DND-41 (cell line): ENCODE results near the gene STX17.

Experiments used
- ATAC-seq: fragments of 200-7000 bp; cut with Tn5 transposase; 3 replicates; pipeline ENCODE4 v1.9.1; 2021; ENCODE audit warnings: low read depth; ENCODE audit not compliant: insufficient read depth
- DNase-seq: peaks from one replicate; pipeline ENCODE4 v3.0.0-alpha.2; 2020
- H2AFZ ChIP-seq: 2 replicates; pipeline ENCODE4 v1.6.0; 2012; ENCODE audit warnings: low read depth, low read length
- H3K27ac ChIP-seq: 2 replicates; pipeline ENCODE4 v1.5.1; 2012; ENCODE audit warnings: low read length, inconsistent platforms
- H3K27me3 ChIP-seq: fragments of 200-600 bp; sonication (generic); 2 replicates; pipeline ENCODE4 v1.6.0; 2012; ENCODE audit warnings: low read length, mild to moderate bottlenecking, inconsistent platforms; ENCODE audit not compliant: insufficient read depth, poor library complexity
- H3K36me3 ChIP-seq: 2 replicates; pipeline ENCODE4 v1.5.1; 2012; ENCODE audit warnings: low read length, inconsistent platforms; ENCODE audit not compliant: insufficient read depth
- H3K4me1 ChIP-seq: 2 replicates; pipeline ENCODE4 v1.5.1; 2012; ENCODE audit warnings: mild to moderate bottlenecking, low read length; ENCODE audit not compliant: insufficient read depth
- H3K4me2 ChIP-seq: 2 replicates; pipeline ENCODE4 v1.6.0; 2012; ENCODE audit warnings: mild to moderate bottlenecking, moderate library complexity, low read length, inconsistent platforms; ENCODE audit not compliant: insufficient read depth
- H3K4me3 ChIP-seq, 2 experiments: fragments of 200-600 bp in 1 of 2; shearing (Covaris generic) in 1 of 2; 2 replicates each; pipeline ENCODE4 v1.5.1; 2012 to 2016; ENCODE audit warnings: inconsistent platforms in 2 of 2, low read length in 2 of 2, mild to moderate bottlenecking in 2 of 2, low read depth in 1 of 2, moderate library complexity in 1 of 2
- H3K79me2 ChIP-seq: 2 replicates; pipeline ENCODE4 v1.6.0; 2012; ENCODE audit warnings: low read length, inconsistent platforms; ENCODE audit not compliant: insufficient read depth
- H3K9ac ChIP-seq: 2 replicates; pipeline ENCODE4 v1.6.0; 2012; ENCODE audit warnings: low read depth, mild to moderate bottlenecking, inconsistent platforms, low read length, moderate library complexity
- H3K9me3 ChIP-seq: 2 replicates; pipeline ENCODE4 v1.5.1; 2012; ENCODE audit warnings: low read length, moderate library complexity, mild to moderate bottlenecking, inconsistent platforms; ENCODE audit not compliant: insufficient read depth, severe bottlenecking
- H4K20me1 ChIP-seq: 2 replicates; pipeline ENCODE4 v1.6.0; 2012; ENCODE audit warnings: low read length; ENCODE audit not compliant: insufficient read depth
- EZH2 ChIP-seq: IDR thresholded peaks from 3 replicates; pipeline ENCODE4 v1.6.1; 2012; ENCODE audit warnings: borderline replicate concordance, low read depth, mild to moderate bottlenecking, moderate library complexity, low read length, inconsistent platforms; ENCODE audit not compliant: severe bottlenecking
- TF ChIP-seq, protein P1 (sequence below): IDR thresholded peaks from 2 replicates; pipeline ENCODE4 v1.5.1; 2012; ENCODE audit warnings: borderline replicate concordance, low read length, moderate library complexity, mild to moderate bottlenecking; ENCODE audit not compliant: poor library complexity, severe bottlenecking; ENCODE audit errors: extremely low read depth

Gene STX17

DNA sequence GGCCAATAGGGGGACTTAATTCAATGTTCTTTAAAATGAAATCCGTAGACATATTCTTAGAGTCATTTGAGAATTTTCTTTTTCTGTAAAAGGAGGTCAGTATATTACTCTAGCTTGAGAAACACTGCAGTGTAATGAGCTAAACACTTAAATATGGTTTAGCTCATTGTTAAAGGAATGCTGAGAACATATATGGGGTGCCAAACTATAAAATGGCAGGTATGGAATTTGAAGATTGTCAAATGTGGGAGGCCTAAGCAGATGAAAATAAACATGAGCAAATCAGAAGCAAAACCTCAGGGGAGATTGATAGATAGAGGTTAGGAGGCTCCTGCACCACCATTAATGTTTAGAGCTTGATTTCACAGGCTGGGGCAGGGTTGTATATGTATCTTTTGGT lies 57.9 kb downstream of the STX17 start:
- Histone ChIP-seq H3K27ac (no peak overlapping the region), H3K4me2 (no peak overlapping the region), H3K4me1 (no peaks in the 10 kb centered on the region), H3K79me2 (no peaks in the 10 kb centered on the region), H2AFZ (no peak overlapping the region), H3K27me3 (no peaks in the 10 kb centered on the region), H3K4me3 (no peak overlapping the region), H3K9me3 (no peaks in the 10 kb centered on the region), H3K36me3 (peaks cover 8% of the 10 kb centered on the region; the same call in 1 of the 2 replicates), H4K20me1 (no peaks in the 10 kb centered on the region), H3K9ac (no peak overlapping the region)
- TF ChIP-seq EZH2 = no peak
- TF ChIP-seq, protein P1, sequence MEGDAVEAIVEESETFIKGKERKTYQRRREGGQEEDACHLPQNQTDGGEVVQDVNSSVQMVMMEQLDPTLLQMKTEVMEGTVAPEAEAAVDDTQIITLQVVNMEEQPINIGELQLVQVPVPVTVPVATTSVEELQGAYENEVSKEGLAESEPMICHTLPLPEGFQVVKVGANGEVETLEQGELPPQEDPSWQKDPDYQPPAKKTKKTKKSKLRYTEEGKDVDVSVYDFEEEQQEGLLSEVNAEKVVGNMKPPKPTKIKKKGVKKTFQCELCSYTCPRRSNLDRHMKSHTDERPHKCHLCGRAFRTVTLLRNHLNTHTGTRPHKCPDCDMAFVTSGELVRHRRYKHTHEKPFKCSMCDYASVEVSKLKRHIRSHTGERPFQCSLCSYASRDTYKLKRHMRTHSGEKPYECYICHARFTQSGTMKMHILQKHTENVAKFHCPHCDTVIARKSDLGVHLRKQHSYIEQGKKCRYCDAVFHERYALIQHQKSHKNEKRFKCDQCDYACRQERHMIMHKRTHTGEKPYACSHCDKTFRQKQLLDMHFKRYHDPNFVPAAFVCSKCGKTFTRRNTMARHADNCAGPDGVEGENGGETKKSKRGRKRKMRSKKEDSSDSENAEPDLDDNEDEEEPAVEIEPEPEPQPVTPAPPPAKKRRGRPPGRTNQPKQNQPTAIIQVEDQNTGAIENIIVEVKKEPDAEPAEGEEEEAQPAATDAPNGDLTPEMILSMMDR = no peak
- no peak for DNase-seq
- no peak for ATAC-seq

DNA sequence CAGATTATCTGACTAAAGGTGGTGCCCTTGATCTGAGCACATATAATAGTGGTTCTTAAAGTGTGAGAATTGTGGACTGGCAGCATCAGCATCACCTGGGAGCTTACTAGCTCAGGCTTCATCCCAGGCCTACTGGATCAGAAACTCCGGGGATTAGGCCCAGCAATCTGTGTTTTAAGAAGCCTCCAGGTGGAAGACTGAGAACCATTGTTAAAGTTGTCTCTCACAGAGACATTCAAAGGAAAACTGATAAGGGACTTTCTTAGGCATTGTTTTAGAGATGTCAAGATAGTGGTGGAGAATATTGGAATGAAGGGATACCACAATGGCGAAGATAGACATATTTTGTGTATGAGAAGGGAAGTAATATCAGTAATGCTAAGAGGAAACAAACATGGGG lies 59.5 kb downstream of the STX17 start:
- Histone ChIP-seq H3K36me3 (peaks cover 5% of the 10 kb centered on the region; the same call in 1 of the 2 replicates), H3K4me3 (no peak overlapping the region), H3K4me1 (no peaks in the 10 kb centered on the region), H3K4me2 (no peak overlapping the region), H4K20me1 (no peaks in the 10 kb centered on the region), H3K27ac (no peak overlapping the region), H3K9ac (no peak overlapping the region), H3K27me3 (no peaks in the 10 kb centered on the region), H3K79me2 (no peaks in the 10 kb centered on the region), H2AFZ (no peak overlapping the region), H3K9me3 (no peaks in the 10 kb centered on the region)
- TF ChIP-seq, protein P1 = no peak
- no peak for TF ChIP-seq EZH2
- no peak for DNase-seq
- ATAC-seq = no peak

DNA sequence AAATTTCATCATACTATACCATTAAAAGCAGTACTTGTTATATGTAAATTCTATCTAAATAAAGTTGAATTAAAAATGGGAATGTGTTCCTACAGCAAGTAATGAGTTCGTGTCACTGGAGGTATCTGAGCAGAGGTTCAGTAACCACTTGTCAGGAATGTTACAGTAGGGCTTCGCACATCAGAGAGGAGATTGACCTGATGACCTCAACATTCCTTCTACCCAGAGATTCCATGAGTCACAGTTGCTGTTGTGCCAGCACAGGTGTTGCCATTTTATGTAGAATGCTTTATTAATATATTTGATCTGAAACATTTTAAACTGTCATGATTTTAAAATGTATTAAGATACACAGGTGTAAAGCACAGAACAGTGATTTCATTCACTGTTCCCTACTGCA lies 60.3 kb downstream of the STX17 start:
- no peak for DNase-seq
- no peaks in the 10 kb centered on the region for H3K79me2 ChIP-seq
- no peak overlapping the region for H2AFZ ChIP-seq
- no peaks in the 10 kb centered on the region for H3K27me3 ChIP-seq
- no peaks in the 10 kb centered on the region for H3K9me3 ChIP-seq
- H3K27ac ChIP-seq = no peak overlapping the region
- TF ChIP-seq, protein P1 = no peak
- no peak for TF ChIP-seq EZH2
- H3K4me3 ChIP-seq = no peak overlapping the region
- no peaks in the 10 kb centered on the region for H3K4me1 ChIP-seq
- H4K20me1 ChIP-seq = no peaks in the 10 kb centered on the region
- no peak overlapping the region for H3K9ac ChIP-seq
- no peak for ATAC-seq
- peaks cover 3% of the 10 kb centered on the region; the same call in 1 of the 2 replicates for H3K36me3 ChIP-seq
- H3K4me2 ChIP-seq = no peak overlapping the region

DNA sequence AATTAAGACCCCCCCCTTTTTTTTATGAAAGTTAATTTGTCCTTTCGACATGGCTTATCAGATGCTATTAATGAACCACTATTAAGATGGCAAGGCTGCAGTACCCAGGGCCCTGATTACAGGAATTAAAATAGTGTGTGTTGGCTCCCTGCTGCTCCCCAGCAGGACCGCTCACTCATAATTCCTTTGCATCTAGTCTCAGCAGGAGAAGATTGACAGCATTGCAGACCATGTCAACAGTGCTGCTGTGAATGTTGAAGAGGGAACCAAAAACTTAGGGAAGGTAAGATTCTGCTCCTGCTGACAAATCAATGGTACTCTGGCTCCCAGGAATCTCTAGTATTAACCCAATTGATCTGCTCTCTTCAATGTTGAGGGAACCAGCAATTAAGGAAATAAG lies 61.0 kb downstream of the STX17 start:
- Histone ChIP-seq H3K4me3 (no peak overlapping the region), H3K36me3 (peaks cover 3% of the 10 kb centered on the region; the same call in 1 of the 2 replicates), H3K4me2 (no peak overlapping the region), H3K9ac (no peak overlapping the region), H4K20me1 (no peaks in the 10 kb centered on the region), H3K27ac (no peak overlapping the region), H2AFZ (no peak overlapping the region), H3K27me3 (no peaks in the 10 kb centered on the region), H3K9me3 (no peaks in the 10 kb centered on the region), H3K79me2 (no peaks in the 10 kb centered on the region), H3K4me1 (no peaks in the 10 kb centered on the region)
- ATAC-seq = no peak
- no peak for DNase-seq
- TF ChIP-seq EZH2 = no peak
- TF ChIP-seq, protein P1 = no peak
